ENCODE results near the gene RRP8.

RRP8 gene

GRCh38 chr11:6566704-6567370 lies 36.6 kb downstream of the RRP8 start:
- DNase-seq, result no peak

GRCh38 chr11:6565988-6566703 lies 37.3 kb downstream of the RRP8 start:
- DNase-seq, result no peak

DNA sequence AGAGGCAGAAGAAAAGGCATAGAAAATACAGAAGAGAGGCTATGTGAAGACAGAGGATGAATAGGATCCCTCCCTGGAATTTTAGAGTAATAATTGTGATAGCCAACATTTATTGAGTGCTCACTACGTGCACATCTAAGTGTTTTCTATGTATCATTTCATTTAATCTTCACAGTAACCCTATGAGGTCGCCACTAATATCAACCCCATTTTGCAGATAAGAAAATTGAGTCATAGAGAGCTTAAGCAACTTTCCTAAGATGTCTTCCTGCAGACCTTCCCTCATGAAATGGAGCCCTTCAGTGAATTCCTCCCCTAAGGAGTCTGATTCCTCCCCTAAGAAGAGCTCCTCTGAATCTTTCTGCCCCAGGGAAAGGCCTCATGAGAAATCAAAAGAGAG lies 38.1 kb downstream of the RRP8 start:
- DNase-seq, result no peak

DNA sequence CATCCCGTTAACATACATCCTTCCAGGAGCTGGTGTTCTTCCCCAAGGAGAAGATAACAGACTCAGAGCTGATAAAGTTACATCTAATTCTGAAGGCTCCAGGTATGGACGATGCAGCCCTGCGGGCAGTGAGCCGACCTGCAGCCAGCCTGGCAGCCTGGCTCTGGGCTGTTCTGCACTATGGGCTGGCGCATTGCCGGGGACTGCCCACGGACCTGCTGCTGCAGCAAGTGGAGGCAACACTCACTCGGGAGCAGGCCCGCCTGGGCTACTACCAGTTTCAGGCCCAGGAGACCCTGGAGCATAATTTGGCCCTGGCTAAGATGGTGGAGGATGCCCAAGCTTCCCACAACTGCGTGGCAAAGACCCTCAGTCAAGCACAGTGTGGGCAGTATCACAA lies 39.7 kb downstream of the RRP8 start:
- no peak for DNase-seq

DNA sequence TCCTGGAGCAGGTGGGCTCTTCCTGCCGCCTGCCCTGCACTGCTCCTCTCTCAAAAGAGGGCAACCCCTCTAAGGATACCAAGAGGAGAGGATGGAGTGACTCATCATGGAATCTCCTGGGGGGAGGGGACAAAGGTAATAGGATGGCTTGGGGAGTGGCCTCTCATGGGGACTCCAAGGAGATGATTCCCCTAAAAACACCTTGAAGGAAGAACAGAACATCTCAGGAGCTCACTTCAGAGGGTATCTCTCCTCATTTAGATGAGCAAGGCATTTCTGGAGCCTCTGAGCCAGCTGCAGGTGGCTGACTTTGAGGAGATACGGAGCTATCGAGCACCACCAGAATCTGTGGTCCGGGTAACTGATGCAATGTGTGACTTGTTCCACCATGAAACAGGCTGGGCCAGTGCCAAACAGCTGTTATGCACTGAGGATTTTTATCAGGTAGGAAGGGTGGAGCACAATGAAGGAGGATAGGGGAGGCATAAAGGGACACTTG lies 40.2 kb downstream of the RRP8 start:
- no peak for DNase-seq

GRCh38 chr11:6561288-6561687 lies 42.1 kb downstream of the RRP8 start:
- no peak for DNase-seq

DNA sequence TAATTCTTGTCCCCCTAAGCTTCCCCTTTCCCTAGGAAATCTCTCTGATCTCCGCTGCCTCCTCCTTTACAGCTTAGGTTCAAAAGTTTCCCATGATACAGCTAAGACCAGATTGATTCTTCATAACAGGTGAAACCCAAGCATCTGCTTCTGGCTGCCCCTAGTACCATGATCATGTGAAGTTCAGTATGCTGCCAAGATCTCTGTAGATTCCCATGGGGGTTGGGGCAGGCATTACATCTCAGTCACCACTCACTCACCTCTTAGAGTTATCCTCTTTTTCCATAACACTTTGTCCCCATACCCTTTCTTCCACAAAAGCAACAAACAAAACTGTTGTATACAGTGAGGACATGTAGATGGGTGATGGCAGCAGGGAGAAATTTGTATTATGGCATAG lies 44.0 kb downstream of the RRP8 start:
- DNase-seq, result no peak

GRCh38 chr11:6557761-6558674 lies 45.4 kb downstream of the RRP8 start:
- no peak for DNase-seq

DNA sequence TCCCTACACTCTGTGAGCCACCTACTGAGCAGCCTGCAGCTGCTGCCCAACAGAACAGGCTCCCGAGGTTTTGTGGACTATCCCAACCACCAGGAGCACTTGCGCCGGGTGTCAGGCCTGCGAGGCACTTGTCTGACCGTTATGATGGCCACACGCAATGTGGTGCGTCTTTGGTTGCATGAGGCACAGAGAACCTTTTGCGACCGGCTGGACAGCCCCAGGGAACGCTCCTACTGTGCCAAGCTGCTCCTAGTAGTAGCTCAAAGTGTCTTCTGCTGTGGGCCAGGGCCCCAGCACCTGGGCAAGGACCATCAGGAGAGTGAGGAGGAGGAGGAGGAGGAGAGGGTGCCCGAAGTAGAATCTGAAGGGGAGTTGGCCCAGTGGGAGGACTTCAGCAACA lies 46.4 kb downstream of the RRP8 start:
- DNase-seq, result no peak

- no peak for DNase-seq
Measured at GRCh38 chr11:6556139-6556949, 47.1 kb downstream of the RRP8 start.

GRCh38 chr11:6554828-6555706 lies 48.3 kb downstream of the RRP8 start:
- DNase-seq, result no peak

DNA sequence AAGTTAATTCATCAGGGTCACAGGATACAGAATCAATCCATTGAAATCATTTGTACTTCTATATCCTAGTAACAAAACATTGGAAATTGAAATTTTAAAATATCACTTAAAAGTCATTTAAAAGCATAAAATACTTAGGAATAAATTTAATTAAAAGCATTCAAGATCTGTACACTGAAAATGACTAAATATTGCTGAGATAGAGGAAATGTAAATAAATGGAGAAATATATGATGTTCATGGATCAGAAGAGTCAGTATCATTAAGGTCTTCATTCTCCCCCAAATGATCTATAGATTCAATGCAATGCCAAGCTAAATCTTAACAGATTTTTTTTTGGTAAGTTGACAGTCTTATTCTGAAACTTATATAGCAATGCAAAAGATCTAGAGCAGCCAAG lies 49.8 kb downstream of the RRP8 start:
- DNase-seq, result no peak

- no peak for DNase-seq
Measured at GRCh38 chr11:6548641-6549040, 54.8 kb downstream of the RRP8 start.

DNA sequence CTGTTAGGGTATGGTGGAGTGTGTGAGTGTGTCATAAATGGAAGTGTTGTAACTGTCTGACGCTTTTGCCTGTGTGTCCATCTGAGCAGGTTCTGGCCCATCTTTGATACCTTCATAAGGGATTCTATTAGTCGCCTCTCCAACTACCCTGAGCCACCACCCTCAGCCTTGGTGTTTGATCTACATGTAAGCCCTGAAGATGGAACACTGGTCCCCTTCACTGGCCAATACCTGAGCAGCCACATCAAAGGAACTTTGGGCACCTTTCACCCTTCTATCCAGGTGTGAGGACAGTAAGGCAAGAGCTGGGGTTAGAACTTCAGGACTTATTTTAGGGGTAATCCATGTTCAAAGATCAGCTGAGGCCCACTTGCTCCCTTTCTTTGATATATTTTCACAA lies 55.3 kb downstream of the RRP8 start:
- DNase-seq, result no peak

DNA sequence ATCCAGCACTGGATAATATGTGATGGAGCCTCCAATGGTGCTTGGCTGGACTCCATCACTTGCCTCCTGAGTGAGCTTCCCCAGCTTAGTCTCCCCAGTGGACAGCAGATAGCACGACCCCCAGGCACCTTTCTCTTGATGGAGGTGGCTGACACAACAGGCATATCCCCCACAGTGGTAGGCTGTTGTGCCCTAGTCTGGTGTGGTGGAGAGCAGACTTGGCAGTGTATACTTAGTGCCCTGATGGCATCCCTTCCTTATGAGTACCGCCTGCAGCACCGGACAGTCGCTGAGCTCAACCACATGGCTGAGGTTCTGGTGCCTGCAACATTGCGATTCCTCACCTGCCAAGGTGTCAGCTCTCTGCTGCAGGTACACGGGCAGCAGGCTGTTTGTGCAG lies 56.2 kb downstream of the RRP8 start:
- no peak for DNase-seq

GRCh38 chr11:6546735-6547134 lies 56.7 kb downstream of the RRP8 start:
- DNase-seq, result no peak

- DNase-seq, result no peak
Measured at GRCh38 chr11:6545917-6546605, 57.4 kb downstream of the RRP8 start.
